Measurements from ENCODE around the gene EDIL3.

The EDIL3 gene

DNA sequence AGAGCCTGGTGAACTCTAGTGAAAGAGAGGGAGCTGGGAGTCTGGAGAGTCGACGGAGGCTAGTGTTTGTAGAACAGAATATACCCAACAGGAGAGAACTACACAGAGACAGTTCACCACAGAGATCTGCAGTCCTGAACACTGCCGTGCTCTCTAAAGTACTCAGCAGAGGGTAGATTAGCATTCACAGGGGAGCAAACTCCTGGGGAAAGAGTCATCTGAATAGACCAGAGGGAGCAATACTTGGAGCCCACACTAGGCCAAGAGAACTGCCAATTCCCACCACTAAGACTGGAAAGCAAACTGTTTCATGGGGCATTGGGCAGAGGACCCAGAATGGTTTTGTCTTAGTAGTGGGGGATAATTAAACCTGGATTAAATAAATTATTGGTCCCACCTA lies 235.6 kb downstream of the EDIL3 start:
- no peak overlapping the region for H3K4me3 ChIP-seq (ENCODE audit: low read depth, low read length)
- TF ChIP-seq, protein P1, sequence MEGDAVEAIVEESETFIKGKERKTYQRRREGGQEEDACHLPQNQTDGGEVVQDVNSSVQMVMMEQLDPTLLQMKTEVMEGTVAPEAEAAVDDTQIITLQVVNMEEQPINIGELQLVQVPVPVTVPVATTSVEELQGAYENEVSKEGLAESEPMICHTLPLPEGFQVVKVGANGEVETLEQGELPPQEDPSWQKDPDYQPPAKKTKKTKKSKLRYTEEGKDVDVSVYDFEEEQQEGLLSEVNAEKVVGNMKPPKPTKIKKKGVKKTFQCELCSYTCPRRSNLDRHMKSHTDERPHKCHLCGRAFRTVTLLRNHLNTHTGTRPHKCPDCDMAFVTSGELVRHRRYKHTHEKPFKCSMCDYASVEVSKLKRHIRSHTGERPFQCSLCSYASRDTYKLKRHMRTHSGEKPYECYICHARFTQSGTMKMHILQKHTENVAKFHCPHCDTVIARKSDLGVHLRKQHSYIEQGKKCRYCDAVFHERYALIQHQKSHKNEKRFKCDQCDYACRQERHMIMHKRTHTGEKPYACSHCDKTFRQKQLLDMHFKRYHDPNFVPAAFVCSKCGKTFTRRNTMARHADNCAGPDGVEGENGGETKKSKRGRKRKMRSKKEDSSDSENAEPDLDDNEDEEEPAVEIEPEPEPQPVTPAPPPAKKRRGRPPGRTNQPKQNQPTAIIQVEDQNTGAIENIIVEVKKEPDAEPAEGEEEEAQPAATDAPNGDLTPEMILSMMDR (IDR thresholded peaks at IDR 0.05; ENCODE audit: low read depth, low read length): no peak

DNA sequence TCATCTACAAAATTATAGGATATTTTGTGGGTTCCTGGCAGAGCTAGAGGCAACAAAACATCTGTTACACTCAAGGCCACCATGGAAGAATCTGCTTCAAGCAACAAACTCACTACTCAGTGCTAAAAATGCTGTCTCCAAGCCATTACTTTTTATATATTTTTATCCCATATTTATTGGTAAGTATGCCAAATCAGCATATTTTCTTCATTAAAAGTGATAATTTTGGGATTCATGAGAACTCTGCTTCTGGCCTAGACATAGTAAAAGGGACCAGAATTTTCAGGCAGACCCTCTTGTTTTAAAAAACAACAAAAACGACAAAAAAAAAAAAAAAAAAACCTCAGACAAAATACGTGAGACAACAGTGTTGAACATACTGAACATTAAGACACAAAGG lies 236.0 kb downstream of the EDIL3 start:
- H3K4me3 ChIP-seq (ENCODE audit: low read depth, low read length): no peak overlapping the region
- TF ChIP-seq, protein P1 (IDR thresholded peaks at IDR 0.05; ENCODE audit: low read depth, low read length): no peak

DNA sequence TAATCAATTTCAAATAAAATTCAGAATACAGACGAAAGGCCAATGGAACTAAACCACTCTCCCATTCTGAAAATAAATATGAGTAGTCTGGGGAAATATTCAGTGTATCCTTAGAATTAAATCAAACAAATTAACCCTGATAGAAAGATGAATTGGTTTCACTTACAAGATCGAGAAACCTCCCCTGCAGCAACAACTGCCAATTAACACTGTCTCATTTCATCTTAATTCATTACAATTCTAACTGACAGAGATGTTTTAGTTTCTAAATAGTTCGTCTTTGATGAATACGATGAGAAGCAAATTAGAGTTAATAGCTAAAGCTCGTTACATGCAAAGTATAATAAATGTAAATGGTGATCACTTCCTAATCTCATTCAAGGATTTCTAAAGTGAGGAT lies 247.1 kb downstream of the EDIL3 start:
- no peak overlapping the region for H3K4me3 ChIP-seq (ENCODE audit: low read depth, low read length)
- TF ChIP-seq, protein P1 (IDR thresholded peaks at IDR 0.05; ENCODE audit: low read depth, low read length): no peak

DNA sequence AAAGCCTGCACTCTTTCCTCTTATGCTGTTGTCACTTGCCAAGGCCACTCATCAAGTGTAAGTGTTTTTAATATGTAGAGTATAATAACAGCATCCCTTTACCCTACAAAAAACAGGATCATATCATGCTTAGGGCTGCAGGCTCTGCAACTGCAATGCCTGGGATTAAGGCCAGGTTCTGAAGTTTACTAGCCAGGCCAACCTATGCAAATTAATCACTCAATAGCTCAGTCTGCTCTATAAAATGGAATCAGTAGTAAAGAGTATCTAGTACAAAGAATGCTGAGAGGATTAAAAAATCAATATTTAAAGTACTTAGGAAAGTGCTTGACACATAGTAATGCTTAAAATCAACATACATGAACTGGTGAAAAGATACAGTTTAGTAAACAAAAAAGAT lies 253.3 kb downstream of the EDIL3 start:
- H3K4me3 ChIP-seq (ENCODE audit: low read depth, low read length): no peak overlapping the region
- TF ChIP-seq, protein P1 (IDR thresholded peaks at IDR 0.05; ENCODE audit: low read depth, low read length): no peak

DNA sequence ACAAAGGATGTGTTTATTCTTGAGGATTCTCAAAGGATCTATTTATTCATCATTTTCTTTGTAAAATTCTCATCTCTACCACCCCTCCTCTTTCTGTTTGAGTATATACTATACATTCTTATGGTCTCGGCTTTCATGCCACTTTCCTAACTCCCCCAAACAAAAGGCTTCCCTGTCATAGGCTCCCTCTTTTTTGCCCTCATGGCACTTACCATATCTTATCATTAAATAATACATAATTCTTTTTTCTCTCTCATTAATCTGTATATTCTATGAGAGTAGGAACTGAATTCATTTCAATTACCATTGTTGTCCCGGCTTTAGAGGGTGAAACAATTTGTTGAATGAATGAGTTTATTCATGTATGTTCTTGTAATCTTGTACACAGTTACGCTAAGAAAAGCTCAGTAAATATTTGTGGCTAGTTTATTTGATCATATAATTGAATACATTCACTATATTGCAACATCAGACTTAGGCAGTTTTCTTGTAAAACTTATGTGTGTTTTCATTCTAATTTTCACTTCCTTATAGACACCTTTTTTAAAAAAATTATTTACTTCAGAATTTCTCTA lies 254.6 kb downstream of the EDIL3 start:
- TF ChIP-seq, protein P1 (IDR thresholded peaks at IDR 0.05; ENCODE audit: low read depth, low read length): no peak
- no peak overlapping the region for H3K4me3 ChIP-seq (ENCODE audit: low read depth, low read length)

DNA sequence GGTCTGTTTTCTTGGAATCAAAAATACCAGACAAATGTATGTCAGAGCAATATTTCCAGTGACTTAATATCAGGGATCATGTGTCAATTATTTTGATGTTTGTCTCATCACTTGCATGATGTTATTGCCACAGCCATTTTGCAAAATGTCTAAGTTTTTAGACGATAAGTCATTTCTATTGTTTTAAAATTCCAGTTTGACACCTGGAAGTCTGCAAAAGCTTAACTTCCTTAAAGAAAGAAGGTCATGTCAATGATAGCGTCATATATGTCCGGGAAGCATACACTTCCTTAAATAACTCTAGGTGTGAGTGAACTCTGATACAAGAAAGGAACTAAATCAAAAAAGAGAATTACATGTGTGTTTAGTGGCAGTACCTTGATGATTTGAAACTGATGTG lies 259.5 kb downstream of the EDIL3 start:
- H3K4me3 ChIP-seq (ENCODE audit: low read depth, low read length): no peak overlapping the region
- TF ChIP-seq, protein P1 (IDR thresholded peaks at IDR 0.05; ENCODE audit: low read depth, low read length): no peak

DNA sequence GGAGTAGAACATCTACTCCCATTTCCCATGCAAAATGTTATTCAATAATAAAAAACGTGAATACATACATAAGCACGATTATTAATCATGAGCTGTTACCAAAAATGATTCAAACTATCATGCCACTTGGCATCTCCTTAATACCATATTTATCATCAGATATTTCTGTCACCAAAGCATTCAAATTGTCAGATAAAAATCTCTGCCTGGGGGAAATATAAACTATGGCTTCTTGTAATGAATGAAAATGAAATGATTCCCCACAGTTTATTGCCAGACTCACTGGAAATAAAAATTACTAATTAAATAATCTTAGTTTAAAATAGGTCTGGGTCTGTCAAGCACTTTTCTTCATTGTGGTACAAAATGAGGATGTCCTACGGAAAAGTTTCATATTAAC lies 265.4 kb downstream of the EDIL3 start:
- H3K4me3 ChIP-seq (ENCODE audit: low read depth, low read length): no peak overlapping the region
- TF ChIP-seq, protein P1 (IDR thresholded peaks at IDR 0.05; ENCODE audit: low read depth, low read length): no peak

Data from WI38 (cell line).